GM13976 (cell line): ENCODE measurements around the gene FEV.

Experiments used
- DNase-seq: peaks from one replicate; pipeline ENCODE4 v3.0.0; 2012; ENCODE audit warnings: low spot score
- in situ Hi-C: fragments of 300-500 bp; cut with MboI; formaldehyde crosslinking; loops from one replicate; pipeline ENCODE4 v1.12.0; 2022; ENCODE audit warnings: low sequenced_read_pairs, mixed read lengths, inconsistent platforms; ENCODE audit not compliant: unreplicated experiment
- TF ChIP-seq, protein P1 (sequence below): IDR thresholded peaks from 2 replicates; pipeline ENCODE4 v1.5.1; 2012; ENCODE audit warnings: borderline replicate concordance, mild to moderate bottlenecking; ENCODE audit not compliant: insufficient read depth; ENCODE audit errors: extremely low read depth, missing control alignments, control extremely low read depth

Gene FEV

DNA sequence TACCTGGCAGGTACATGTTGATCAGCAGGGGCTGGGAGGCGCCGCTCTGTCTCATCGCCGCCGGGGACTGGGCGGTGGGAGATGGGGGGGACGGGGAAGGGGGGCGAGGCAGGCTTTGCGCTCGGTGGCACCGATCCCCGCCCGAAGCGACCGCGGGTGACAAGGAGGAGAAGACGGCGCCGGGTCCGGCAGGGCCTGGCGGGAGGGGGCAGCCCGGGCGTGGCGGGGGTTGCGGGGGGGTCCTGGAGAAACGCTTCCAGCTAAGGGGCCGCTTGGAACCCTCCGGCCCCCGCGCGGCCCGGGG, at the start of gene FEV:
TSS of gene FEV (minus strand) at position 164 of the 304 bp plus-strand sequence. CDS start at position 55, 109 bp downstream.
- in situ Hi-C loops = loop anchor here (10.0 kb wide), 1 partner anchor 130 kb away; the partner anchor contains the start of gene WNT6
- no peak for DNase-seq
- TF ChIP-seq, protein P1, sequence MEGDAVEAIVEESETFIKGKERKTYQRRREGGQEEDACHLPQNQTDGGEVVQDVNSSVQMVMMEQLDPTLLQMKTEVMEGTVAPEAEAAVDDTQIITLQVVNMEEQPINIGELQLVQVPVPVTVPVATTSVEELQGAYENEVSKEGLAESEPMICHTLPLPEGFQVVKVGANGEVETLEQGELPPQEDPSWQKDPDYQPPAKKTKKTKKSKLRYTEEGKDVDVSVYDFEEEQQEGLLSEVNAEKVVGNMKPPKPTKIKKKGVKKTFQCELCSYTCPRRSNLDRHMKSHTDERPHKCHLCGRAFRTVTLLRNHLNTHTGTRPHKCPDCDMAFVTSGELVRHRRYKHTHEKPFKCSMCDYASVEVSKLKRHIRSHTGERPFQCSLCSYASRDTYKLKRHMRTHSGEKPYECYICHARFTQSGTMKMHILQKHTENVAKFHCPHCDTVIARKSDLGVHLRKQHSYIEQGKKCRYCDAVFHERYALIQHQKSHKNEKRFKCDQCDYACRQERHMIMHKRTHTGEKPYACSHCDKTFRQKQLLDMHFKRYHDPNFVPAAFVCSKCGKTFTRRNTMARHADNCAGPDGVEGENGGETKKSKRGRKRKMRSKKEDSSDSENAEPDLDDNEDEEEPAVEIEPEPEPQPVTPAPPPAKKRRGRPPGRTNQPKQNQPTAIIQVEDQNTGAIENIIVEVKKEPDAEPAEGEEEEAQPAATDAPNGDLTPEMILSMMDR = no peak

DNA sequence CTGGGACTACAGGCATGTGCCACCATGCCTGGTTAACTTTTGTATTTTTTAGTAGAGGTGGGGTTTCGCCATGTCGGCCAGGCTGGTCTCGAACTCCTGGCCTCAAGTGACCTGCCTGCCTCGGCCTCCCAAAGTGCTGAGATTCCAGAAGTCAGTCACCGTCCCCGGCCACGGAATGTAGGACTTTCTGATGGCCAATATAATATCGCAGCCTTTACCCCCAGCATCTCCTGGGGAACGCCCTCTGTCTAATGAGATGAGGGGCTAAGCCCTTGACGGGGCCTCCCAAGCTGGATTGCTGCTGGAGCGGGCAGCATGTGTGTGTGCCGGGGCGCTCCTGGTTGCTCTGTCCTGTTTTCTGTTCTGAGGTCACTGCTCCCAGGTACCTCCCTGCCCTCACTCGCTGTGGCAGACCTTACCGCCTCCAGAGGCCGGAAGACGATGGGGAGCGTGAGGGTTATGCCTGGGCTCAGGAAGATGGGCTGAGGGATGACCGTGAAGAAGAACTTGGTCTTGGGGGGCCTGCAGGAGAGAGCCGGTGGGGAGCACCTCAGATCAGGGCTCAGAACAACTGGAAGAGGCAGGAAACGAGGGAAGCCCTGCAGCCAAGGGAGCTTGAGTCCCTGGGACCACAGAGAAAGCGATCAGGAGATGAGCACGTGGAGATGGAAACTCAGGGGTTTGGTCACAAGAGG, 47.2 kb upstream of the FEV start:
- TF ChIP-seq, protein P1 = no peak
- in situ Hi-C loops = loop anchor here (25.0 kb wide), 1 partner anchor 280 kb away; the partner anchor contains the start of gene PTPRN
- DNase-seq = no peak

DNA sequence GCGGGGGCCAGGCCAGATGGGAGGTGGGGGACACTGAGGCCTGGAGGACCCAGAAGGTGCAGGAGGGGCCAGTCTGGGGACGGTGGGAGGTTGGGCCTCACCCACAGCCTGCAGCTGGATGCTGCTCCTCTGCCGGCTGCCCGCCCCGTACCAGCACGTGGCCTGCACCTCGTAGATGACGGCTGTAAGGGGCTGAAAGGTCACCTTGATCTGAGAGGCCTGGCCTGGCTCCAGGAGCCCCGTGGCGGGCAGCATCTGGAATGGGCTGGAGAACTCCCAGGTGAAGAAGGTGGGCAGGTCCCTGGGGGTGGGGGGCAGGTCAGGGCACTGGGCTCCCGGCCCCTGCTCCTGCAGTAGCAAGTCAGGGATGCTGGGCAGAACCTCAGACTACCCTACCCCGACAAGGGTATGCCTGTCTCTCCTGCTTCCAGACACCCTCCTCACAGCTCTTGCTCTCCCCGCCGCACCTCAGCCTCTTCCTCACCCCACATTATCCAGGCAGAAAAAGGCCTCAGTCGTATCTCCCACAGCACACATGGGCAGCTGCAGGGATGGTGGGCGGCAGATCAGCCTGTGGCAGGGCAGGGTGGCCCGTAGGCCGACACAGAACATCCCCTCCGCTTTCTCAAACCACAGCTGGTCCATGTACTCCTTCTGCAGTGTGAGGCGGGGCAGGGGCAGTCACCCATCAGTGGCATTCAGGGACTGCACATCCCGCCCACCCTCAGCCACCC, 46.2 kb upstream of the FEV start:
- in situ Hi-C loops = loop anchor here (25.0 kb wide), 1 partner anchor 281 kb away; the partner anchor contains the start of gene PTPRN
- TF ChIP-seq, protein P1 = no peak
- no peak for DNase-seq

DNA sequence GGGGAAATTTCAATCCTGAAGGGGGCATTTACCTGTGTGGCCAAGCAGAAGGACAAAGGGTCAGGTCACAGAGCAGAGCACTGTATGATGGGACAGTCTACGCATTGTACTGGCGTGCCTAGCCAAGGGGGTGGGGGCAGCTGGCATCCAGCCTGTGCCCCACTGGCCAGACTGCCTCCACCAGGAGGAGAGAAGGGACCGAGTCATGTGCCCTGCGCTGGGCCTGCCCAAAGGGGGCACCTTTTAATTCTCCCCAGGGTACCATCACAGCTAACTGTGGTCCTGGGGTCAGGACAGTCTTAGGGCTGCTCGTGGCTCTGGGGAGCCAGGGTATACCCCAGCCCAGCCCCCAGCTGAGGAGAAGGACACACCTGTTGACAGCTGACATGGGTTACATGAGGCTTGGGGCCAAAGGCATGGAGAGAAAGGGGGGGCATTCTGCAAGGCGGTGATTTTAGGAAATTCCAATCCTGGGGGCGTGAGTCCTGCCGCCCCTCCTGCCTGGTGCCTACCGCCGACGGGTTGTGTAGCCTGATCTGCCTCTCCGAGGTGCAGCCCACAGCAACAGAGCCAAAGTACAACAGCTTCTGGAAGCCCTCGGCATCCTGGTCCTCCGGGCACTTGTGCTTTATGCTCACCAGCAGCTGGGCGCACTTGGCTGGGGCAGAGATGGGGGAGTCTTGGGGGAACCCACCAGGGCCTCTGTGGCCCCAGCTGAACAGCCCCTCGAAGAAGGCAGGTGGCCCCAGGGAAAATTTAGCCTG, 45.4 kb upstream of the FEV start:
- TF ChIP-seq, protein P1 = no peak
- DNase-seq = no peak
- in situ Hi-C loops = loop anchor here (25.0 kb wide), 1 partner anchor 282 kb away; the partner anchor contains the start of gene PTPRN

DNA sequence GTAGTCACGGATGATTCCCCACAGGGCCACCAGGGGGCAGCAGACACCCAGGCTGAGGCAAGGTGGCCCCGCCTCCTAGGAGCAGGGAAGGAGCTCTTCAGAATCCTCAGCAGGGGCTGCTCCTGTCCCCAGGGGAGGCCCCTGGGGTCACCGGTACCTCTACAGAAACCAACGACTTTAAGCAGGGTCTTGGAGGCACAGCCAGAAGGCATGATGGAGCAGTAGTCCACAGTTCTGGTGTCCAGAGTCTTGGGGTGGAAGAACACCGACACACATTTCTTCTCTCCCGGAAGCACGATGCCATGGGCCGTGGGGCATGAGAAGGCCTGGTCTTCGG, 44.8 kb upstream of the FEV start:
- TF ChIP-seq, protein P1 = peak; percentile 90

More for the DNA sequence above, 44.8 kb upstream of the FEV start:
- in situ Hi-C loops = loop anchor here (25.0 kb wide), 1 partner anchor 283 kb away; the partner anchor contains the start of gene PTPRN
- DNase-seq = peak; percentile 92
